ENCODE data around the gene CCL3.
"Not testable (repeated sequence)": the region's sequence is repeated elsewhere in the genome, so short reads cannot be mapped to it uniquely, and the experiment has no call there.

The CCL3 gene

GRCh38 chr17:36089888-36090836 lies at the start of gene CCL3:
TSS of gene CCL3 (minus strand) at chr17:36090143. CDS start at chr17:36090058, 85 bp downstream.
- no peak for DNase-seq (ENCODE audit: extremely low read depth in 1 of 2, low read depth in 1 of 2)

GRCh38 chr17:36136439-36136838 lies 46.5 kb upstream of the CCL3 start:
- DNase-seq (ENCODE audit: extremely low read depth in 1 of 2, low read depth in 1 of 2), result no peak

GRCh38 chr17:36136036-36136435 lies 46.1 kb upstream of the CCL3 start:
- DNase-seq (ENCODE audit: extremely low read depth in 1 of 2, low read depth in 1 of 2), result no peak

DNA sequence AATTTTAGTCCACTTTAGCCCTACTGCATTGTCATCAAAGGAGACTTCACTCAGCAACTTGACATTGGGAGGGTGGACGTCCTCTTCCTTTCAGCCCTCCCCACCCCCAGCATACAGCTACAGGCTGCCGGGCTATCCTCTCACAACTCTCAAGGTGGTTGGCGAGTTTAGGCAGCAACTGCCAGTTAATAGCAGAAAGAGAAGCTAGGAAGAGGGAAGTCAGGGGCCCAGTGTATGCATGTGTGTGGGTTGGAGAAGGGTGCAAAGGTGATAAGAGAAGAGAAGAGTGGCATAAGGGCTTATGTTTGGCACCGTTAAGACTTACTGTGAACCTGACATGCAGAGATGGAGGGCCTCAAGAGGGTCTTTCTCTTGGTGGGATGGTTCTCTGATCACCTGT lies 45.5 kb upstream of the CCL3 start:
- DNase-seq (ENCODE audit: extremely low read depth in 1 of 2, low read depth in 1 of 2), result no peak

DNA sequence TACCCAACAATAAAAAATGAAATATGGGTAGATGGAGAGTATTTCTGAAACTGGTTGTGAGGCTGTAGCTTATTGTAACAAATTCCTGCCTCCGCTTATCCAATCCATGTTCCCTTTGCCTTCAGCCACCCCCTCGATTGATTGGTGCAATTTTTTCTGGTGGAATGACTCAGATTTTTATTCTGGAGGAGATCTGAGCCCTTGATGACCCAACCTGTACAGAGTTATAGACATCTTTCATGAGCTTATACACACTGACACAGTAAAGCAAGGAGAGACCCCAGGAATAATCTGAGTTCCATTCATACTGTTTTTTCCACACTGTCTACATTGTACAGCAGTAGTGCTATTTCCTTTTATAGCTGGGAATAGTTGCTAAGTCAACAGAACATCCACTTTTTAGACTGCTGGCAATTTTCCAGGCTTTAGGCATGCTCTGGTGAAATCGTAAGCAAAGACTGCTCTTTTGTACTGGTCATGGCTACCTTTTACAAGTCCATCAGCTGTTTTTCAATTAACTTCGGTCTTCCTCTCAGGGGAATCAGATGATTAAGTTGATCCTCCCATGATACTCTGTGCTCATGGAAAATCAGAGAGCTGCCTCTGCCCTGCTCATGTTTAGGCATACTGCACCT lies 43.8 kb upstream of the CCL3 start:
- no peak for DNase-seq (ENCODE audit: extremely low read depth in 1 of 2, low read depth in 1 of 2)

GRCh38 chr17:36132421-36132831 lies 42.5 kb upstream of the CCL3 start:
- no peak for DNase-seq (ENCODE audit: extremely low read depth in 1 of 2, low read depth in 1 of 2)

DNA sequence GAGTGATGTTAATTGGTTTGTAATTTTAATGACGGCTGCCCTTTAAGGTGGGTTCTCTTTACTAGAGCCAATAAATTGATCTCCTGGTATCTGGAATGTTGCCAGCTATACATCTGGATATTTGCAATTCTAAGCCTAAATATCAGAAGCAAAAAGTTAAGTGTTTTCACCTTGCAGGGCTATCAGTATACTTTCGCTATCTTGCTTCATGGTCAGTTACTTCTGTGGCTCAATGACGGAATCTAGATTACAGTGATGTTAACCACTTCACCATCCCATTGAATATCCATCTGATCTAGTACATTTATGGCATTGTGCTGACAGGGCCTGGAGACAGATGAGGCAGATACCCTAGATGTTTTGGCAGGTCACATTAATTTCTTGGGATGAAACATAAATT lies 42.0 kb upstream of the CCL3 start:
- DNase-seq (ENCODE audit: extremely low read depth in 1 of 2, low read depth in 1 of 2), result no peak

DNA sequence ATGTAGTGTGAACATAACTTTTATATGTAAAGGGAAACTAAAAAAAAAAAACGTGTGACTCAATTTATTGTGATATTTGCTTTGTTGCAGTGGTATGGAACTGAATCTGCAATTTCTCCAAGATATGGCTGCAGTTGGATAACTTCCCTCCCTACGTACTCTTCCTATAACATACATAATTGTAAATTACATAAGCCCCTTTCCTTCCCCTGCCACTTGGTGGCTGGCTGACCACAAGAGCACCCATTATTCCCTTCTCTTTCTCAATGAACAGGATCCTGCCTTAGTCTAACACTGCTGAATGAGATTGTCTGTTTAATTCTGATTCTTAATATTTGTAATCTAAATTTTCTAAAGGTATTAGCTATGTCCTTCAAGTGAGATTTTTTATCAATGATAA lies 41.5 kb upstream of the CCL3 start:
- DNase-seq (ENCODE audit: extremely low read depth in 1 of 2, low read depth in 1 of 2), result no peak

GRCh38 chr17:36130346-36130745 lies 40.4 kb upstream of the CCL3 start:
- no peak for DNase-seq (ENCODE audit: extremely low read depth in 1 of 2, low read depth in 1 of 2)

DNA sequence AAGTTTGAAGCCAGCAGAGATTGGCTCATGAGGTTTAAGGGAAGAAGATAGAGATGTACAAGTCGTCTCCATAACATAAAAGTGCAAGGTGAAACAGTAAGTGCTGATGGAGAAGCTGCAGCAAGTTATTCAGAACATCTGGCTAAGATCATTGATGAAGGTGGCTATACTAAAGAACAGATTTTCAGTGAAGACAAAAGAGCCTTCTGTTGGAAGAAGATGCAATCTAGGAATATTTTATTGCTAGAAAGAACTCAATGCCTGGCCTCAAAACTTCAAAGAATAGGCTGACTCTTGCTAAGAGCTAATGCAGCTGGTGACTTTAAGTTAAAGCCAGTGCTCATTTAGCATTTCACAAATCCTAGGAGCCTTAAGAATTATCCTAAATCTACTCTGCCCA lies 39.7 kb upstream of the CCL3 start:
- no peak for DNase-seq (ENCODE audit: extremely low read depth in 1 of 2, low read depth in 1 of 2)

- DNase-seq (ENCODE audit: extremely low read depth in 1 of 2, low read depth in 1 of 2), result no peak
Observed at GRCh38 chr17:36128411-36128978, 38.6 kb upstream of the CCL3 start.

DNA sequence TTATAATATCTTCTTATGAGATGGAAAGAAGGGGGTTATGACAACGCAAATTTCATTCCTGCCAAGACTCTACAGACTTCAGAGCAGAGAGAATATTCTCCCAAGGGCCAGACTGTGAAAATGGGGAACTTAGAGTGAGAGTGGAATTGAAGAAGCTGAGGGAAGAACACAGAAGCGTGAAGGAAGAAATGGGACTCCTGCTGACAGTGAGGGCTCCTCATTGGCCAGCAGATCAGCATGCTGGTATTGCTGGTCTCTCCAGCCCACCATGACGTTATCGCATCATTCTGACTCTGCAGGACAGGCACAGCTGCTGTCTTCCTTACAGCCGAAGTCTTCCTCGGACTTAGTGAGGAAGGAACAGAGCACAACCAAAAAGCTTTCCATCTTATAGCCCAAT lies 38.0 kb upstream of the CCL3 start:
- DNase-seq (ENCODE audit: extremely low read depth in 1 of 2, low read depth in 1 of 2), result no peak

GRCh38 chr17:36127199-36127893 lies 37.4 kb upstream of the CCL3 start:
- DNase-seq (ENCODE audit: extremely low read depth in 1 of 2, low read depth in 1 of 2), result no peak

DNA sequence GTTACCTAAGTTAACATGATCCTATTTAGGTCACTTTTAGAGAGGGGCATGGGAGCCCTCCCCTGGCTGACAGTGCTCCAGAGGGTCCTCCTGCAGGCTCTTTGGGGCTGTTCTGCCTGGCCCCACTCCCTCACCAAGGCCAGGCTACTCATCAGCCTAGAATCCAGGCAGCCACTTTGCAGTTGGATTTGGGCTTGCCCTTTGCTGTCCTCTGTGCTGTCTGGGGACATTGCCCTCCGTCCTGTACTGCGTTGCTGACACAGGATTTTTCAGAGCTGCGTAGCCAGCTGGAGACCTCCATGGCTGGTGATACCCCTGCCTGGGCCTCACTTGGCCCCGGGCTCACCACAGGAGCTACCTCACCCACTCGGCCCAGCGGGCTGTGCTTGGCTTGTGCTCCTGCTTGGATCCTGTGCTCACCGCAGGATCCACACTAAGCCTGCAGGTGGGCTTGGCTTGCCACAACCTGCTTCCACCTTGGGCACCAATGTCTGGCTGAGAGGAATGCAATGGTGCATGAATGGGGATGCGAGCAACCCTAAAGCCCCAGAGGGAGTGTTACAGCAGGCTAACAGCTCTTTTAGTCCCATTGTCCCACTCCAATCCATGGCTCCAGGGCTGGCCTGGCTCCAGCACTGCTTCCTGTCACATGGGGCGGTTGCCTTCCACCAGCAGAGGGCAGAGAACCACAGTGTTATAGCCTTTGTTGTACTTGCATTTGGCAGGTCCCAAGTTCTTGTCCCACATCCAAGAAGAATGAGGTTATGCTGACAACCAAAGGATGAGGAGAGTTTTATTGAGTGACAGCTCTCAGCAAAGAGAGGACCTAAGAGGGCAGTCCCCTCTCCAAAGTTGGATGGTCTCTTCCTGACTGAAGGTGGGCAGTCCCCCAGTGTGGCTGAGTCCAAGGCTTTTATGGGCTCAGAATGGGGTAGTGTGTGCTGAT lies 35.2 kb upstream of the CCL3 start:
- DNase-seq (ENCODE audit: extremely low read depth in 1 of 2, low read depth in 1 of 2), result no peak

DNA sequence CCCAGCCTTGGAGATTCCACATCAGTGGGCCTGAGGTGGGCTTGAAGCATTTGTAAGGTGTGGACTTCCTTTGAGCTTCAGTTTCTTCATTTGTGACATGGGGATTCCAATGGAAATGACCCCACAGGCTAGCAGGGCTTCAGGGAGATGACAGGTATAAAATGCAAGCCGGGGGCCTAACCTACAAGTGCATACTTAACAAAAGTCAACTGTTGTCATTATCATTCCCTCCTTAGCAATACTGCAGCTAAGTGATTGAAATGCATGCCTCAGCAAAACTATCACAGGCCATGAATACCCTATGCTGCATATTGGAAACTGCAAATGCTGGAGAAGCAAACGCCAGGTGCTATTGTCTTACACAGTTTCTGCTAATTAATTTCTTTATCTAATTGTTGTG lies 33.5 kb upstream of the CCL3 start:
- no peak for DNase-seq (ENCODE audit: extremely low read depth in 1 of 2, low read depth in 1 of 2)

- not testable (repeated sequence) for DNase-seq (ENCODE audit: extremely low read depth in 1 of 2, low read depth in 1 of 2)
Observed at GRCh38 chr17:36121099-36121498, 31.2 kb upstream of the CCL3 start.

- DNase-seq (ENCODE audit: extremely low read depth in 1 of 2, low read depth in 1 of 2), result no peak
Observed at GRCh38 chr17:36120221-36120620, 30.3 kb upstream of the CCL3 start.

- DNase-seq (ENCODE audit: extremely low read depth in 1 of 2, low read depth in 1 of 2), result no peak
Observed at GRCh38 chr17:36118477-36119353, 28.8 kb upstream of the CCL3 start.

Data from activated CD8-positive, alpha-beta memory T cell treated with anti-CD3 and anti-CD28 coated beads for 1 hour (primary cell).